Caco-2 (cell line): ENCODE results near the gene ITSN2. TPM values are rescaled to one million over a fixed set of nuclear protein-coding genes. Genes with fewer than 3 reads are reported as not detected.

Source experiments
- BruUV-seq: library from RNA; stranded (reverse); fragments of 400-500 nt; replicated peaks from 2 replicates; lab custom pipeline; 2021; lab: Mats Ljungman, UMichigan
- CTCF ChIA-PET: fragments of 300-600 bp; sonication (Branson Sonifier 250); formaldehyde crosslinking; loops from one replicate; lab custom pipeline; 2022; ENCODE audit warnings: antibody characterized with exemption; lab: Charles Lee
- POLR2A ChIA-PET: fragments of 300-600 bp; sonication (Branson Sonifier 250); formaldehyde crosslinking; loops from one replicate; lab custom pipeline; 2022; ENCODE audit warnings: antibody characterized with exemption; lab: Charles Lee
- DNase-seq, 2 experiments: peaks; one replicate each; pipeline versions ENCODE4 v3.0.0 to v3.0.0-alpha.2; 2020 to 2022
- H3K27me3 ChIP-seq: replicated peaks from 2 replicates; pipeline ENCODE4 v1.6.0; 2011; ENCODE audit warnings: low read length; ENCODE audit not compliant: control insufficient read depth, insufficient read depth
- H3K36me3 ChIP-seq: 2 replicates; pipeline ENCODE4 v1.5.1; 2011; ENCODE audit warnings: low read length; ENCODE audit not compliant: control insufficient read depth, insufficient read depth
- H3K4me1 ChIP-seq: fragments of 250-450 bp; sonication (Bioruptor Pico); 2 replicates; pipeline ENCODE4 v1.5.1; 2020; ENCODE audit warnings: mild to moderate bottlenecking
- H3K4me3 ChIP-seq: 2 replicates; pipeline ENCODE4 v1.5.1; 2011; ENCODE audit warnings: low read depth, mild to moderate bottlenecking, control low read depth, low read length
- H3K9me3 ChIP-seq: fragments of 250-450 bp; sonication (Bioruptor Pico); 2 replicates; pipeline ENCODE4 v1.5.1; 2020; ENCODE audit warnings: mild to moderate bottlenecking, moderate library complexity
- H3K27ac Mint-ChIP-seq: one replicate; pipeline ENCODE4 v1.8.0; 2022; ENCODE audit warnings: mixed read lengths; ENCODE audit not compliant: unreplicated experiment
- H3K27me3 Mint-ChIP-seq: one replicate; pipeline ENCODE4 v1.8.0; 2022; ENCODE audit warnings: mixed read lengths; ENCODE audit not compliant: insufficient read depth, unreplicated experiment
- H3K36me3 Mint-ChIP-seq: one replicate; pipeline ENCODE4 v1.8.0; 2022; ENCODE audit warnings: mild to moderate bottlenecking, mixed read lengths; ENCODE audit not compliant: insufficient read depth, unreplicated experiment
- H3K4me1 Mint-ChIP-seq: one replicate; pipeline ENCODE4 v1.8.0; 2022; ENCODE audit warnings: low read depth, mixed read lengths; ENCODE audit not compliant: unreplicated experiment
- H3K4me3 Mint-ChIP-seq: one replicate; pipeline ENCODE4 v1.8.0; 2022; ENCODE audit warnings: mild to moderate bottlenecking, moderate library complexity, mixed read lengths; ENCODE audit not compliant: unreplicated experiment
- H3K9me3 Mint-ChIP-seq: one replicate; pipeline ENCODE4 v1.8.0; 2022; ENCODE audit warnings: mixed read lengths; ENCODE audit not compliant: unreplicated experiment
- intact Hi-C: fragments of 100-400 bp; cut with micrococcal nuclease; formaldehyde crosslinking; loops from one replicate; pipeline ENCODE4 v1.10.0; 2022; ENCODE audit not compliant: unreplicated experiment
- total RNA-seq: library from RNA; stranded (reverse); gene quantifications from 2 replicates; pipeline ENCODE4 v1.2.3, GENCODE V29; 2022
- TF ChIP-seq, protein P1 (sequence below), 2 experiments: fragments of 200-600 bp in 1 of 2; IDR thresholded peaks; 1 replicate in 1 of 2; 2 replicates in 1 of 2; pipeline versions ENCODE4 v1.5.1 to v1.8.0; 2011 to 2022; ENCODE audit warnings: antibody characterized with exemption in 1 of 2, control low read depth in 1 of 2, inconsistent platforms in 1 of 2, low read depth in 1 of 2, low read length in 1 of 2, mild to moderate bottlenecking in 1 of 2, moderate library complexity in 1 of 2; ENCODE audit not compliant: insufficient read depth in 1 of 2, severe bottlenecking in 1 of 2, unreplicated experiment in 1 of 2

The ITSN2 gene
- total RNA-seq, 1 experiment from 2014 or later = 49.4 TPM

DNA sequence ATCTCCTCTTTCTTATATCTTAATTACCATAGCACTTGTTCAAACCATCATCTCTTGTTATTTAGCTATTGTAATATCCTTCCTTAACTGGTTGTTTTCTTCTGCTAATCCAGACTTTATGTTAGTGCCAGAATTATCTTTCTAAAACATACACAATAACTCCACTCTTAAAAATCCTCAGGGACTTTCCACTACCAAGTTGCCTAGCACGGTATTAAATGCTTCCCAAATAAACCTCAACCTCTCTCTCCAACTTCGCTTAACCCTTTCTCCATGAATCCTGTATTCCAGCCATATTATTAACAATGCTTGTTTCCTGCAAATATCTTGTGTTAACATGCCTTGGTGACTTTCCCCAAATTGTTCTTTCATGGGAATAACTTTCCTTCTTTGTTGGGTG, 101.0 kb downstream of the ITSN2 start:
- Histone ChIP-seq H3K27me3 (no peaks in the 10 kb centered on the region), H3K4me3 (no peak overlapping the region), H3K4me1 (no peaks in the 10 kb centered on the region), H3K9me3 (no peaks in the 10 kb centered on the region), H3K36me3 (no peaks in the 10 kb centered on the region)
- no peak overlapping the region for H3K4me3 Mint-ChIP-seq
- H3K9me3 Mint-ChIP-seq = no peaks in the 10 kb centered on the region
- H3K27me3 Mint-ChIP-seq = no peaks in the 10 kb centered on the region
- H3K36me3 Mint-ChIP-seq = peaks cover 6% of the 10 kb centered on the region
- intact Hi-C loops = no loop called here
- CTCF ChIA-PET = no interaction called here
- H3K4me1 Mint-ChIP-seq = no peaks in the 10 kb centered on the region
- no TSS peak for BruUV-seq
- POLR2A ChIA-PET = no interaction called here
- H3K27ac Mint-ChIP-seq = no peak overlapping the region
- no peak for DNase-seq
- TF ChIP-seq, protein P1, sequence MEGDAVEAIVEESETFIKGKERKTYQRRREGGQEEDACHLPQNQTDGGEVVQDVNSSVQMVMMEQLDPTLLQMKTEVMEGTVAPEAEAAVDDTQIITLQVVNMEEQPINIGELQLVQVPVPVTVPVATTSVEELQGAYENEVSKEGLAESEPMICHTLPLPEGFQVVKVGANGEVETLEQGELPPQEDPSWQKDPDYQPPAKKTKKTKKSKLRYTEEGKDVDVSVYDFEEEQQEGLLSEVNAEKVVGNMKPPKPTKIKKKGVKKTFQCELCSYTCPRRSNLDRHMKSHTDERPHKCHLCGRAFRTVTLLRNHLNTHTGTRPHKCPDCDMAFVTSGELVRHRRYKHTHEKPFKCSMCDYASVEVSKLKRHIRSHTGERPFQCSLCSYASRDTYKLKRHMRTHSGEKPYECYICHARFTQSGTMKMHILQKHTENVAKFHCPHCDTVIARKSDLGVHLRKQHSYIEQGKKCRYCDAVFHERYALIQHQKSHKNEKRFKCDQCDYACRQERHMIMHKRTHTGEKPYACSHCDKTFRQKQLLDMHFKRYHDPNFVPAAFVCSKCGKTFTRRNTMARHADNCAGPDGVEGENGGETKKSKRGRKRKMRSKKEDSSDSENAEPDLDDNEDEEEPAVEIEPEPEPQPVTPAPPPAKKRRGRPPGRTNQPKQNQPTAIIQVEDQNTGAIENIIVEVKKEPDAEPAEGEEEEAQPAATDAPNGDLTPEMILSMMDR (IDR thresholded peaks at IDR 0.05; ENCODE audit: insufficient read depth in 1 of 2, low read depth in 1 of 2, low read length in 1 of 2, severe bottlenecking in 1 of 2, unreplicated experiment in 1 of 2) = no peak

DNA sequence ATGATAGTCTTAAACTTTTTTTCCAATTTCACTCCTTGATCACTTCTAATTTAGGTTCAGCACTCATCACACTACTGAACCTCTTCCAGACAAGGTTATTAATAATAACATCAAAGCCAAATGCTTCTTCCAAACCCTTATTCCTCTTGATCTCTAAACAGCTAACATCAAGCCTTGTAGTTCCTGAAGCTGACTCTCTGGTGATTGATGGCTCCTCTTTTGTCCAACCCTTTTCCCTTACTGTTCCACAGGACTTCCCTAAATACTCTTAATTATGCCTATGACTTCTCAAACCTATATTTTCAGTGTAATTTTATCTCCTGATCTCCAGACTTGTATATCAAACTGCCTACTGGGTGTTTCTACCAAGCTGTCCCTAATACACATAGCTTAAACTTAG, 101.6 kb downstream of the ITSN2 start:
- H3K4me3 Mint-ChIP-seq = no peak overlapping the region

DNA sequence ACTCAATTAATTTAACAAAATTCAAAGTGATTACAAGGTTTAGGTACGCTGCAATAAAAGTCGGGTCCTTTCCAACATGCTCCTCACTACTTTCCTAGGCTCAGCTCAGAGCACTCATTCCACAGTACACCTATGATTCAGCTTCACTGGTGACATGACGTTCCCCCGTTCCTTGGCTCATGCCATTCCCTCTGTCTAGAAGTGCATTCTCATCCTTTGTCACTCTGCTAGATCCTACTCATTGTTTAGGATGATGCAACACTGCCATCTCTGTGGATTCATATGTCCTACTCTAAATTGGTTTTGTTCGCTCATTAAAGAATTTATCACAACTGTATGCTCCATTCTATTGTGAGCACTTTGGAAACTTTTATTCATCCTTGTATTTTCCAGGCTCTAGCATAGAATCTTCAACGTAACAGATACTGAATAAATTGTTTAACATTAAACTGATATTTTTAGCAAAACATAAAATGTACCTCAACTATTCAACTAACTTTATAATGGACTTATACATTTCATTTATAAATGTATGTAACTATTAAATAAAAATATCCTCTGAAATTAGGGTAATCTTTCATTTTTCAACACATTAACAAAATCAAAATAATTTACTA, 106.9 kb downstream of the ITSN2 start:
- intact Hi-C loops = no loop called here
- Mint-ChIP-seq H3K27me3 (no peaks in the 10 kb centered on the region), H3K36me3 (peaks cover 14% of the 10 kb centered on the region), H3K4me1 (no peaks in the 10 kb centered on the region), H3K4me3 (no peak overlapping the region), H3K27ac (no peak overlapping the region), H3K9me3 (no peaks in the 10 kb centered on the region)
- DNase-seq = no peak
- no peaks in the 10 kb centered on the region for H3K36me3 ChIP-seq
- no peaks in the 10 kb centered on the region for H3K9me3 ChIP-seq
- H3K4me1 ChIP-seq = no peaks in the 10 kb centered on the region
- CTCF ChIA-PET = no interaction called here
- no TSS peak for BruUV-seq
- H3K27me3 ChIP-seq = no peaks in the 10 kb centered on the region
- POLR2A ChIA-PET = no interaction called here
- H3K4me3 ChIP-seq = no peak overlapping the region
- TF ChIP-seq, protein P1 (IDR thresholded peaks at IDR 0.05; ENCODE audit: insufficient read depth in 1 of 2, low read depth in 1 of 2, low read length in 1 of 2, severe bottlenecking in 1 of 2, unreplicated experiment in 1 of 2) = no peak

More for the DNA sequence above, 101.6 kb downstream of the ITSN2 start:
- POLR2A ChIA-PET = no interaction called here
- H3K4me1 Mint-ChIP-seq = no peaks in the 10 kb centered on the region
- peaks cover 5% of the 10 kb centered on the region for H3K36me3 Mint-ChIP-seq
- H3K9me3 ChIP-seq = no peaks in the 10 kb centered on the region
- TF ChIP-seq, protein P1 (IDR thresholded peaks at IDR 0.05; ENCODE audit: insufficient read depth in 1 of 2, low read depth in 1 of 2, low read length in 1 of 2, severe bottlenecking in 1 of 2, unreplicated experiment in 1 of 2) = no peak
- H3K27me3 ChIP-seq = no peaks in the 10 kb centered on the region
- no peak overlapping the region for H3K4me3 ChIP-seq
- H3K27ac Mint-ChIP-seq = no peak overlapping the region
- H3K4me1 ChIP-seq = no peaks in the 10 kb centered on the region
- no peaks in the 10 kb centered on the region for H3K9me3 Mint-ChIP-seq
- no TSS peak for BruUV-seq
- no peaks in the 10 kb centered on the region for H3K27me3 Mint-ChIP-seq
- intact Hi-C loops = no loop called here
- no peak for DNase-seq
- H3K36me3 ChIP-seq = no peaks in the 10 kb centered on the region
- CTCF ChIA-PET = no interaction called here
